ENCODE measurements around the gene SHH. TPM values are rescaled to one million over a fixed set of nuclear protein-coding genes. Genes with fewer than 3 reads are reported as not detected.

Gene SHH
- total RNA-seq, 1 donor from 2014 or later: 0.16 TPM

DNA sequence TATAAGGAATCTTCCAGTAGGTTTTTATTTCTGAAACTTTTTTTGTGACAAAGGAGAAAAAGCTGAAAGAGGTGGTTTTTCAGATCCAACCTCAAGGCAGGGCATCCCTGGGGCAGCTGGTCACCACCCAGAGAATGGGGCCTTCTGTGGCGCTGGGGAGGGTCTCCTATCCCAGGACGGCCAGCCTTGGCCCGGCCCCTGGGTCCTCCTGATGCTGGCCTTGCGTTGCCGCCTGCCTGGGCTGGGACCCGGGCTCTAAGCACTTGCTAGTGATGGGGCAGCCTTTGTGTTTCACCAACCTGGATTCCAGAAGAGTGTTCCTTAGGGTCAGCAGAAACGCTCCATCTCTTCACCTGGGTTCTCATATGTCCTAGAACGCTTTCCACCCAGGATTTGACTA, 16.3 kb downstream of the SHH start:
- Histone ChIP-seq H3K4me1 (ENCODE audit: insufficient read depth, low read length) (no peaks in the 10 kb centered on the region), H3K79me2 (ENCODE audit: insufficient read depth, low read length) (no peaks in the 10 kb centered on the region), H3K4me3 (ENCODE audit: insufficient read depth, low read depth, low read length) (no peak overlapping the region), H3K27ac (ENCODE audit: low read depth, low read length) (no peak overlapping the region), H3K9ac (ENCODE audit: low read length) (no peak overlapping the region), H3K36me3 (ENCODE audit: insufficient read depth, low read length) (no peaks in the 10 kb centered on the region), H4K20me1 (ENCODE audit: insufficient read depth, low read length) (no peaks in the 10 kb centered on the region), H3K9me3 (ENCODE audit: insufficient read depth, low read depth, low read length) (peaks cover 4% of the 10 kb centered on the region), H3K4me2 (ENCODE audit: low read length) (no peak overlapping the region), H2AFZ (ENCODE audit: low read depth, low read length) (no peak overlapping the region), H3K27me3 (ENCODE audit: insufficient read depth, low read length) (peaks cover 21% of the 10 kb centered on the region)
- Mint-ChIP-seq H3K27ac (ENCODE audit: unreplicated experiment) (no peak overlapping the region), H3K9me3 (ENCODE audit: unreplicated experiment) (peaks cover 9% of the 10 kb centered on the region), H3K36me3 (ENCODE audit: low read depth, unreplicated experiment) (peaks cover 2% of the 10 kb centered on the region), H3K4me1 (ENCODE audit: low read depth, unreplicated experiment) (no peaks in the 10 kb centered on the region), H3K27me3 (ENCODE audit: low read depth, unreplicated experiment) (peaks cover 45% of the 10 kb centered on the region), H3K4me3 (ENCODE audit: unreplicated experiment) (no peak overlapping the region)
- DNase-seq (ENCODE audit: low read depth): no peak
- TF ChIP-seq, protein P1, sequence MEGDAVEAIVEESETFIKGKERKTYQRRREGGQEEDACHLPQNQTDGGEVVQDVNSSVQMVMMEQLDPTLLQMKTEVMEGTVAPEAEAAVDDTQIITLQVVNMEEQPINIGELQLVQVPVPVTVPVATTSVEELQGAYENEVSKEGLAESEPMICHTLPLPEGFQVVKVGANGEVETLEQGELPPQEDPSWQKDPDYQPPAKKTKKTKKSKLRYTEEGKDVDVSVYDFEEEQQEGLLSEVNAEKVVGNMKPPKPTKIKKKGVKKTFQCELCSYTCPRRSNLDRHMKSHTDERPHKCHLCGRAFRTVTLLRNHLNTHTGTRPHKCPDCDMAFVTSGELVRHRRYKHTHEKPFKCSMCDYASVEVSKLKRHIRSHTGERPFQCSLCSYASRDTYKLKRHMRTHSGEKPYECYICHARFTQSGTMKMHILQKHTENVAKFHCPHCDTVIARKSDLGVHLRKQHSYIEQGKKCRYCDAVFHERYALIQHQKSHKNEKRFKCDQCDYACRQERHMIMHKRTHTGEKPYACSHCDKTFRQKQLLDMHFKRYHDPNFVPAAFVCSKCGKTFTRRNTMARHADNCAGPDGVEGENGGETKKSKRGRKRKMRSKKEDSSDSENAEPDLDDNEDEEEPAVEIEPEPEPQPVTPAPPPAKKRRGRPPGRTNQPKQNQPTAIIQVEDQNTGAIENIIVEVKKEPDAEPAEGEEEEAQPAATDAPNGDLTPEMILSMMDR (IDR thresholded peaks at IDR 0.05; ENCODE audit: insufficient read depth, low read depth, low read length): no peak
- TF ChIP-seq EZH2 (IDR thresholded peaks at IDR 0.05; ENCODE audit: insufficient read depth, low read length): no peak
- no peak for FAIRE-seq

DNA sequence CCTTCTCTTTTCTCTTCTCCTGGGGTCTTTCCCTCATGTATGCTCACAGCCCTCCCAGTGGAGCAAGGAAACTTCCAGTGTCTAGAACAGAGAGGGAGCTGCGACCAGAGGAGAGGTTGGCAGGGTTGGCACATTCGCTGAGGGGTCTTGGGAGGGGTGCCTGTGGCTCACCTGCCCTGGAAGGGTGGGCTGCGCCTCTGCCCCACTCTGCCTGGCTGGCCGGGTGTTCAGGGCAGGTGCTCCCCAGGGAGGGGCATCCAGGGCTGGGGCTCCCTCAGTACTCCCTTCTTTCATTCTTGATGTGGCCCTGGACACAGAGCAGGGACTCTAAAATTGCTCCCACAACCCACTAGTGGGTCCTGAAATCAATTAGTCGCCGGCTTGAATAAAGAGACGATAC, 16.9 kb downstream of the SHH start:
- peaks cover 16% of the 10 kb centered on the region for H3K27me3 ChIP-seq (ENCODE audit: insufficient read depth, low read length)
- H3K4me1 Mint-ChIP-seq (ENCODE audit: low read depth, unreplicated experiment): no peaks in the 10 kb centered on the region
- H3K9me3 ChIP-seq (ENCODE audit: insufficient read depth, low read depth, low read length): peaks cover 4% of the 10 kb centered on the region
- no peak overlapping the region for H3K4me3 Mint-ChIP-seq (ENCODE audit: unreplicated experiment)
- no peak for DNase-seq (ENCODE audit: low read depth)
- H3K9ac ChIP-seq (ENCODE audit: low read length): no peak overlapping the region
- no peak overlapping the region for H3K27ac Mint-ChIP-seq (ENCODE audit: unreplicated experiment)
- no peaks in the 10 kb centered on the region for H3K4me1 ChIP-seq (ENCODE audit: insufficient read depth, low read length)
- H3K27me3 Mint-ChIP-seq (ENCODE audit: low read depth, unreplicated experiment): peaks cover 39% of the 10 kb centered on the region
- FAIRE-seq: no peak
- no peak overlapping the region for H3K4me2 ChIP-seq (ENCODE audit: low read length)
- peaks cover 2% of the 10 kb centered on the region for H3K36me3 Mint-ChIP-seq (ENCODE audit: low read depth, unreplicated experiment)
- peaks cover 9% of the 10 kb centered on the region for H3K9me3 Mint-ChIP-seq (ENCODE audit: unreplicated experiment)
- H3K36me3 ChIP-seq (ENCODE audit: insufficient read depth, low read length): no peaks in the 10 kb centered on the region
- no peak overlapping the region for H3K4me3 ChIP-seq (ENCODE audit: insufficient read depth, low read depth, low read length)
- H3K79me2 ChIP-seq (ENCODE audit: insufficient read depth, low read length): no peaks in the 10 kb centered on the region
- no peaks in the 10 kb centered on the region for H4K20me1 ChIP-seq (ENCODE audit: insufficient read depth, low read length)
- no peak overlapping the region for H3K27ac ChIP-seq (ENCODE audit: low read depth, low read length)
- H2AFZ ChIP-seq (ENCODE audit: low read depth, low read length): no peak overlapping the region
- TF ChIP-seq EZH2 (IDR thresholded peaks at IDR 0.05; ENCODE audit: insufficient read depth, low read length): no peak
- TF ChIP-seq, protein P1 (IDR thresholded peaks at IDR 0.05; ENCODE audit: insufficient read depth, low read depth, low read length): no peak

DNA sequence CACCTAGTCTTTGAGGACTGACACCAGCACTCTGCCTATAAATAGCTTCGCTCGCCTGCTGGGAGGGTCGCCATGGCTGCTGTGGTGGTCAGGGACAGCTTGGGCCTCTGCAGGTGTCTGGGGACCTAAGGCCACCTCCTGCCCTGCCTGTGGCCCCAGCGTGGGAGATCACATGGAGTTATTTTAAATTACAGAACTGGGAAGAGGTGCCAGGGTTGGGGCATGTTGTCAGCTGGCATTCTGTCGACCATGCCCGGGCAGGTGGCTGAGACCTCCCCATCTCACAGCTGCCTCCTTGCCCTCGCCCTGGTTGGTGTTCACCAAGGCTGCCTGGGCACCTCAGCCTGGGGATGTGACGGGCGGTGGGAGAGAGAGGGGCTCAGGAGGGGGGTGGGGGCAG, 18.1 kb downstream of the SHH start:
- Mint-ChIP-seq H3K4me1 (ENCODE audit: low read depth, unreplicated experiment) (no peaks in the 10 kb centered on the region), H3K4me3 (ENCODE audit: unreplicated experiment) (no peak overlapping the region), H3K27me3 (ENCODE audit: low read depth, unreplicated experiment) (peaks cover 27% of the 10 kb centered on the region), H3K9me3 (ENCODE audit: unreplicated experiment) (peaks cover 6% of the 10 kb centered on the region), H3K36me3 (ENCODE audit: low read depth, unreplicated experiment) (no peaks in the 10 kb centered on the region), H3K27ac (ENCODE audit: unreplicated experiment) (no peak overlapping the region)
- Histone ChIP-seq H3K9me3 (ENCODE audit: insufficient read depth, low read depth, low read length) (peaks cover 4% of the 10 kb centered on the region), H3K4me3 (ENCODE audit: insufficient read depth, low read depth, low read length) (no peak overlapping the region), H3K36me3 (ENCODE audit: insufficient read depth, low read length) (no peaks in the 10 kb centered on the region), H3K9ac (ENCODE audit: low read length) (no peak overlapping the region), H4K20me1 (ENCODE audit: insufficient read depth, low read length) (no peaks in the 10 kb centered on the region), H3K79me2 (ENCODE audit: insufficient read depth, low read length) (no peaks in the 10 kb centered on the region), H3K4me2 (ENCODE audit: low read length) (no peak overlapping the region), H3K27ac (ENCODE audit: low read depth, low read length) (no peak overlapping the region), H3K4me1 (ENCODE audit: insufficient read depth, low read length) (no peaks in the 10 kb centered on the region), H2AFZ (ENCODE audit: low read depth, low read length) (no peak overlapping the region), H3K27me3 (ENCODE audit: insufficient read depth, low read length) (peaks cover 7% of the 10 kb centered on the region)
- FAIRE-seq (no peak), DNase-seq (ENCODE audit: low read depth) (no peak)
- TF ChIP-seq, protein P1 (IDR thresholded peaks at IDR 0.05; ENCODE audit: insufficient read depth, low read depth, low read length): no peak
- TF ChIP-seq EZH2 (IDR thresholded peaks at IDR 0.05; ENCODE audit: insufficient read depth, low read length): no peak
